Stomach (tissue), 19 donors: ENCODE results near the gene FRMPD2. TPM values are rescaled to one million over a fixed set of nuclear protein-coding genes. Genes with fewer than 3 reads are reported as not detected.
A peak's percentile ranks its signal among the peaks of the same experiment; 100 is the strongest.

Experiments used
- DNase-seq, 2 donors: peaks; one replicate each; pipeline versions ENCODE4 v3.0.0 to v3.0.0-alpha.2; 2013 to 2019
- H3K27ac ChIP-seq, 5 donors: fragments of 200-600 bp in 4 of 5; sonication (generic) in 4 of 5; one replicate each; pipeline ENCODE4 v1.5.1; 2013 to 2019; ENCODE audit warnings: mild to moderate bottlenecking in 1 of 5, moderate library complexity in 1 of 5
- H3K27me3 ChIP-seq, 3 donors: fragments of 200-600 bp; sonication (generic); one replicate each; pipeline ENCODE4 v1.5.1; 2017 to 2019; ENCODE audit warnings: mixed run types in 1 of 3
- H3K36me3 ChIP-seq, 4 donors: fragments of 200-600 bp; sonication (generic); 1 replicate in 3 of 4; 2 replicates in 1 of 4; pipeline ENCODE4 v1.5.1; 2016 to 2019
- H3K4me1 ChIP-seq, 4 donors: fragments of 200-600 bp; sonication (generic); one replicate each; pipeline ENCODE4 v1.5.1; 2016 to 2019
- H3K4me3 ChIP-seq, 4 donors: fragments of 200-600 bp; sonication (generic) in 3 of 4; one replicate each; pipeline ENCODE4 v1.5.1; 2016 to 2019; ENCODE audit warnings: mild to moderate bottlenecking in 1 of 4
- H3K9me3 ChIP-seq, 4 donors: fragments of 200-600 bp; sonication (generic); one replicate each; pipeline ENCODE4 v1.5.1; 2016 to 2019
- CTCF ChIP-seq, 7 experiments: fragments of 450-650 bp in 4 of 7; fragments of 200-600 bp in 3 of 7; sonication (generic) in 3 of 7; IDR thresholded peaks; one replicate each; pipeline ENCODE4 v1.5.1; 2016 to 2019; ENCODE audit warnings: antibody characterized with exemption in 7 of 7, control low read depth in 2 of 7, mild to moderate bottlenecking in 1 of 7
- EP300 ChIP-seq: sonication (generic); formaldehyde crosslinking; IDR thresholded peaks from one replicate; pipeline ENCODE4 v1.6.1; 2017; ENCODE audit warnings: antibody characterized with exemption
- POLR2A ChIP-seq, 4 donors: fragments of 450-650 bp; IDR thresholded peaks; one replicate each; pipeline ENCODE4 v1.6.1; 2016; ENCODE audit warnings: antibody characterized with exemption in 4 of 4, control low read depth in 2 of 4, mild to moderate bottlenecking in 1 of 4, moderate library complexity in 1 of 4
- POLR2AphosphoS5 ChIP-seq, 3 donors: sonication (generic); formaldehyde crosslinking; IDR thresholded peaks; one replicate each; pipeline ENCODE4 v1.6.1; 2016; ENCODE audit warnings: antibody characterized with exemption in 3 of 3
- WGBS, 5 donors: extraction: QIAGEN DNeasy Blood & Tissue Kit in 3 of 5; methylation state at CpG; one replicate each; pipeline versions ENCODE4 v1.1.5 to v1.1.7; 2013 to 2018; 5-methylcytosine and 5-hydroxymethylcytosine counted together
- intact Hi-C: fragments of 100-400 bp; cut with DNase I; formaldehyde crosslinking; loops from one replicate; pipeline ENCODE4 v1.15.1; 2023; ENCODE audit warnings: low total_unique reads
- long read RNA-seq, 10 donors: transcript quantifications; one replicate each; lab custom pipeline, GENCODE V29; 2026
- polyA plus RNA-seq, 3 donors: library from polyadenylated mRNA; stranded (reverse); fragments of 200-250 nt; gene quantifications; one replicate each; pipeline ENCODE4 v1.2.3, GENCODE V29; 2013
- total RNA-seq, 5 donors: library from RNA; depleted of rRNA; stranded (reverse); fragments of >200 nt; gene quantifications; one replicate each; pipeline versions ENCODE4 v1.1.0 to v1.2.3, GENCODE V29; 2014 to 2016
- donor health status: healthy with polysubstance abuse.
- donor health status: Bipolar disorder and iron deficiency.
- donor health status: healthy.

The FRMPD2 gene
- under 1 TPM in 2 of 5 donors, not detected in 3; under 0.01 TPM for total RNA-seq
- polyA plus RNA-seq, result under 1 TPM in 2 of 3 donors, not detected in 1; 0.06 to 0.15 TPM
- long read RNA-seq, donor 1, result 0 reads
- long read RNA-seq, donor 2, result 0 reads
- long read RNA-seq, donor 3, result 0 reads
- long read RNA-seq, donor 4, result 0 reads
- long read RNA-seq, donor 5, result 0 reads
- long read RNA-seq, donor 6, result 0 reads
- long read RNA-seq, donor 7, result 0 reads
- long read RNA-seq, donor 8, result 0 reads
- long read RNA-seq, donor 9, result 0 reads
- long read RNA-seq, donor 10, result 0 reads

- H3K36me3 ChIP-seq, result no peaks in the 10 kb centered on the region
- peaks cover 0 to 4% (median 0%) of the 10 kb centered on the region in 4 donors for H3K9me3 ChIP-seq
- intact Hi-C loops, result no loop called here
- no peak within 1 kb of the TSS for H3K4me3 ChIP-seq
- H3K4me1 ChIP-seq, result no peaks in the 10 kb centered on the region
- 61 to 80% (median 68%) methylated on average over 8 of the region's 8 CpGs for WGBS, 5 donors
- H3K27ac ChIP-seq, result no peak within 1 kb of the TSS
- TF ChIP-seq POLR2A (IDR thresholded peaks at IDR 0.05) (no peak), CTCF (IDR thresholded peaks at IDR 0.05) (no peak), POLR2AphosphoS5 (IDR thresholded peaks at IDR 0.05) (no peak), EP300 (no peak)
- no peaks in the 10 kb centered on the region for H3K27me3 ChIP-seq
- no peak for DNase-seq
These were observed at the start of gene FRMPD2 for GRCh38 chr10:48274636-48275035. TSS of gene FRMPD2 (minus strand) at chr10:48274696. CDS start at chr10:48274567, 129 bp downstream.

- intact Hi-C loops, result no loop called here
These were observed 47.5 kb upstream of the FRMPD2 start for GRCh38 chr10:48322017-48322416.

GRCh38 chr10:48317321-48317990, 43.0 kb upstream of the FRMPD2 start:
- H3K27ac ChIP-seq, result peak overlapping the region in 1 of 5 donors; percentile 2
- DNase-seq, result no peak
- no peak overlapping the region for H3K4me3 ChIP-seq
- H3K27me3 ChIP-seq, result no peaks in the 10 kb centered on the region
- no peaks in the 10 kb centered on the region for H3K36me3 ChIP-seq
- 64 to 79% (median 76%) methylated on average over 8 of the region's 8 CpGs for WGBS, 5 donors
- intact Hi-C loops, result no loop called here
- H3K9me3 ChIP-seq, result no peaks in the 10 kb centered on the region
- TF ChIP-seq EP300 (no peak), POLR2A (IDR thresholded peaks at IDR 0.05) (no peak), POLR2AphosphoS5 (IDR thresholded peaks at IDR 0.05) (no peak), CTCF (IDR thresholded peaks at IDR 0.05) (no peak)
- H3K4me1 ChIP-seq, result peaks cover 5 to 42% (median 15%) of the 10 kb centered on the region in 4 donors

More at GRCh38 chr10:48322017-48322416, 47.5 kb upstream of the FRMPD2 start:
- DNase-seq, result no peak
- H3K27me3 ChIP-seq, result no peaks in the 10 kb centered on the region
- H3K36me3 ChIP-seq, result no peaks in the 10 kb centered on the region
- no peak overlapping the region for H3K4me3 ChIP-seq
- no peaks in the 10 kb centered on the region for H3K9me3 ChIP-seq
- no peak overlapping the region for H3K27ac ChIP-seq
- TF ChIP-seq POLR2A (IDR thresholded peaks at IDR 0.05), result no peak
- TF ChIP-seq POLR2AphosphoS5 (IDR thresholded peaks at IDR 0.05), result no peak
- no peak for TF ChIP-seq CTCF (IDR thresholded peaks at IDR 0.05)
- H3K4me1 ChIP-seq, result peaks cover 0 to 18% (median 10%) of the 10 kb centered on the region in 4 donors
- WGBS, 5 donors, result 95 to 98% (median 98%) methylated on average over 3 of the region's 3 CpGs

- no peak for TF ChIP-seq POLR2A (IDR thresholded peaks at IDR 0.05)
- TF ChIP-seq POLR2AphosphoS5 (IDR thresholded peaks at IDR 0.05), result peak in 1 of 3 donors; percentile 59
- no peak for TF ChIP-seq CTCF (IDR thresholded peaks at IDR 0.05)
- no peaks in the 10 kb centered on the region for H3K27me3 ChIP-seq
- peaks cover 5 to 54% (median 17%) of the 10 kb centered on the region in 4 donors for H3K4me1 ChIP-seq
- intact Hi-C loops, result no loop called here
- no peak overlapping the region for H3K4me3 ChIP-seq
- H3K9me3 ChIP-seq, result no peaks in the 10 kb centered on the region
- peak in 1 of 2 donors; percentile 73 for DNase-seq
- peak overlapping the region in 1 of 5 donors; percentile 37 for H3K27ac ChIP-seq
- 44 to 73% (median 51%) methylated on average over 4 of the region's 4 CpGs for whole genome bisulfite sequencing, 5 donors
- H3K36me3 ChIP-seq, result no peaks in the 10 kb centered on the region
These were observed 41.7 kb upstream of the FRMPD2 start for GRCh38 chr10:48316236-48316635.
